Measurements from ENCODE around the gene RIMBP2.

RIMBP2 gene

DNA sequence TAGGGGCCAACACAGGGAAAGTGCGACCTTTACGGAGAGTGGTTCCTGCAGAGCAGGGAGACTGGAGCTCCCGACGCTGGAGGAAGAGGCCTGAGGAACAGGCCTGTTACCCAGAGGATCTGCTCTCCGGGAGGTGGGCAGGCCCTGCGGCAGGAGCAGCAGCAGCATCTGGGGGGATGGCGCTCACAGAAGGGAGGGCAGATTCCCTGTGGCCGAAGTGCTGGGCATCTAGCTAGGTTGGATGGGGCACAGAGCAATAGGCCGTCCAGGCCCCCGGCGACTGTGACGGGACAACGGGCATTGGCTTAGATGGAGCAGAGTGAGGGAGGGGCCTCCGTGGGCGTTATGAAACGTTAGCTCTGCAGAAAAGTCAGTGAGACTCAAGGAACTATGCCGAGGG is 242.8 kb downstream of the RIMBP2 start:
- TF ChIP-seq, protein P1, sequence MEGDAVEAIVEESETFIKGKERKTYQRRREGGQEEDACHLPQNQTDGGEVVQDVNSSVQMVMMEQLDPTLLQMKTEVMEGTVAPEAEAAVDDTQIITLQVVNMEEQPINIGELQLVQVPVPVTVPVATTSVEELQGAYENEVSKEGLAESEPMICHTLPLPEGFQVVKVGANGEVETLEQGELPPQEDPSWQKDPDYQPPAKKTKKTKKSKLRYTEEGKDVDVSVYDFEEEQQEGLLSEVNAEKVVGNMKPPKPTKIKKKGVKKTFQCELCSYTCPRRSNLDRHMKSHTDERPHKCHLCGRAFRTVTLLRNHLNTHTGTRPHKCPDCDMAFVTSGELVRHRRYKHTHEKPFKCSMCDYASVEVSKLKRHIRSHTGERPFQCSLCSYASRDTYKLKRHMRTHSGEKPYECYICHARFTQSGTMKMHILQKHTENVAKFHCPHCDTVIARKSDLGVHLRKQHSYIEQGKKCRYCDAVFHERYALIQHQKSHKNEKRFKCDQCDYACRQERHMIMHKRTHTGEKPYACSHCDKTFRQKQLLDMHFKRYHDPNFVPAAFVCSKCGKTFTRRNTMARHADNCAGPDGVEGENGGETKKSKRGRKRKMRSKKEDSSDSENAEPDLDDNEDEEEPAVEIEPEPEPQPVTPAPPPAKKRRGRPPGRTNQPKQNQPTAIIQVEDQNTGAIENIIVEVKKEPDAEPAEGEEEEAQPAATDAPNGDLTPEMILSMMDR (conservative IDR thresholded peaks at IDR 0.05), result no peak
- H3K27ac ChIP-seq, result no peak overlapping the region

DNA sequence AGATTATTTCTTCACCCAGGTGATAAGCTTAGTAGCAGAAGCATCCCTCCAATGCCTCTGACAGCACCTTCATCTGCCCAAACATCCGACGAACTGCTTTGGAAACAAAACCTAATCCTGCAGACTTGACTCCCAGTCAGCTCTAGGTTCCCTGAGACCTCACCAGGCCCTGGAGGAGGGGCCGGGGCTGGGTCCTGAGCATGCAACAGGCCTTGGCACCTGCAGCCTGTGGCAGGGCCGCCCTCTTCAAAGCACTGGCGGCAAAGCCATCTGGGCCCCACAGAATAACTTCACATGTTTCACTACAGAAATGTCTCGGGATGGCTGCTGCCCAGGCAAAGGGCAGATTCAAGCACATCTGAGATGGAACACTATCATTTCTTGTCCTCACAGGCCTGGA is 245.1 kb downstream of the RIMBP2 start:
- H3K27ac ChIP-seq, result no peak overlapping the region
- TF ChIP-seq, protein P1 (conservative IDR thresholded peaks at IDR 0.05), result no peak

- no peak overlapping the region for H3K27ac ChIP-seq
Observed at GRCh38 chr12:130469552-130469951, 246.5 kb downstream of the RIMBP2 start.

GRCh38 chr12:130468700-130469245 is 247.3 kb downstream of the RIMBP2 start:
- no peak overlapping the region for H3K27ac ChIP-seq
- TF ChIP-seq, protein P1 (conservative IDR thresholded peaks at IDR 0.05), result no peak

More at GRCh38 chr12:130469552-130469951, 246.5 kb downstream of the RIMBP2 start:
- TF ChIP-seq, protein P1 (conservative IDR thresholded peaks at IDR 0.05), result no peak

- TF ChIP-seq, protein P1 (conservative IDR thresholded peaks at IDR 0.05), result no peak
- no peak overlapping the region for H3K27ac ChIP-seq
Observed at GRCh38 chr12:130468186-130468585, 247.9 kb downstream of the RIMBP2 start.

DNA sequence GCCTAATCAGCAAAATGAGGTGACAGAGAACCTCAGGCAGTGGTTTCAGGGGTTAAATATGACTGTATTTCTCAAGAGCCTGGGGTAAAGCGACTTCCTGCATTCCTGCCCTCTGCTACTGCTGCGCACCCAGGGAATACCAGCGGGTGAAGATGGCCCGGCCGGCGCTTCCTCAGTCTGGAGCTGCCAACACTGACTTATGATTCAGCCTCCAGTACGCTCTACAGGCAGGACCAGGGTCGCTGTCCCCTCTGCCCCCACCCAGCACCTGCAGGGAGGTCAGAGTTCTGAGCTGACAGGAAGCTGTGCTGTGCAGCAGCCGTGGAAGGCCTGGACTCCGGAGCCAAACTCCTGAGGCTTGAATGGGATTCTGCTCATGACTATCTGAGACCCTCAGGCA is 250.5 kb downstream of the RIMBP2 start:
- TF ChIP-seq, protein P1 (conservative IDR thresholded peaks at IDR 0.05), result no peak
- no peak overlapping the region for H3K27ac ChIP-seq

- TF ChIP-seq, protein P1 (conservative IDR thresholded peaks at IDR 0.05), result no peak
- no peak overlapping the region for H3K27ac ChIP-seq
Observed at GRCh38 chr12:130465046-130465445, 251.1 kb downstream of the RIMBP2 start.

Data from VCaP (cell line).